ENCODE results near the gene MUSK.
"Not testable (repeated sequence)": the region's sequence is repeated elsewhere in the genome, so short reads cannot be mapped to it uniquely, and the experiment has no call there.

MUSK gene

DNA sequence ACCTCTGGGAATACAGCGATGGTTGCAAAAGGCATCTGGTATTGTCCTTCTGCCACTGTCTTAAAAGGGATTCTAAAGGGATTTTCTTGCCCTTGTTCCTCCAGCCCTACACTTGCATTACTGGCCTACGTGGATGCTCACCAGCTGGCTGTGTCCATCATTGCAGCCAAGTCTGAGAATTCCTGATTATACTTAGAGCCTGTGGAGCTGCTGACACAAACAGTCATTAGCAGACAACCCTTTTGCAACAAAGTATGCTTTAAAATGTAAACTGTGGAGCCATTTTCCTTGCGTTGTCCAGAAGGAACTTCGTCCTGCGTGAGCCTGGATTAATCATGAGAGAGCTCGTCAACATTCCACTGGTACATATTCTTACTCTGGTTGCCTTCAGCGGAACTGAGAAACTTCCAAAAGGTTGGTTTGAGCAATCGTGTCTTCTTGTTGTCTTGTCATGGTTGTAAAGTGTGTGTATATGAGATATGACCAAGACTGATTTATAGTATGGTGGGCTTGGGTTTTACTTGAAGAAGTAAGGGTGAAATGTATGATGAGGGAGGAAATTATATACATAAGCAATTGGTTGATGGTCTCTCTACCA, at the start of gene MUSK:
MUSK (plus strand) TSS at position 222 of the 598 bp plus-strand sequence; CDS start at position 336, 114 bp downstream.
- DNase-seq, result no peak

DNA sequence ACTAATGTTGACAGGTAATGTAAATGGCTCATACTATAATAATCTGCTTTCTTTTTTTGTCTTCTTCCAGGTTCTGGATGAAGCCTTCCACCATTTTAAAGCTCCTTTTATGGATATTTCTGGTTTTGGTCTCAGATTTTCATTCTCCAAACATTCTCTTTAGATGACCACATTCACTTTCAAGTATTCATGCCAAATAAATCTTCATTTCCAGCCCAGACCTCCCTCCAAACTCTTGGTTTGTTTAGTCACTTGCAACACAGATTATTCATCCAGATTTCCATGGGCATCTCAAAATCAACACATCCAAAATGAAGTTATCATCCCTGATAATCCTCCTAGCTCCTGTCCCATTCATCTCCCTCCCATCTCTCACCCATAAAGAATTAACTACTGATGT, 48.8 kb upstream of the MUSK start:
- no peak for DNase-seq

DNA sequence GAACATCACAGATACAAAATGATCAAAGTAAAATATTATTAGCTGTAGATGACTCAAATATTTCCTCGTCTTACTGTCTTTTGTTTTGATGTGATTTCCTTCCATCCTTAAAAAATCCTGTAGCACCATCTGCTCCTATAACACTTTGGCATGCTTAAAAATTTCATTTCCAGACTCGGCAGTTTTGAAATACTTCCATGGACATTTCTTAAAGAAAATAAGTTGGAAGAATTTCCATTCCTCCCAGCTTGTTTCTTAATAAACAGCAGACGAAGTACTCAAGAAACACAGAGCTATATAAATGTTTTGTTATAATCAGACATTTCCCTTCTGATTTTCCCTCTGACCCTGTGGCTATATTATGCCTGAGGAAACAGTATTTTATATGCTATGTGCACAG, 47.9 kb upstream of the MUSK start:
- no peak for DNase-seq

- DNase-seq, result no peak
Observed at GRCh38 chr9:110622368-110622767, 46.2 kb upstream of the MUSK start.

- peak; percentile 26 to 41 for DNase-seq
Observed at GRCh38 chr9:110623462-110624025, 45.0 kb upstream of the MUSK start.

DNA sequence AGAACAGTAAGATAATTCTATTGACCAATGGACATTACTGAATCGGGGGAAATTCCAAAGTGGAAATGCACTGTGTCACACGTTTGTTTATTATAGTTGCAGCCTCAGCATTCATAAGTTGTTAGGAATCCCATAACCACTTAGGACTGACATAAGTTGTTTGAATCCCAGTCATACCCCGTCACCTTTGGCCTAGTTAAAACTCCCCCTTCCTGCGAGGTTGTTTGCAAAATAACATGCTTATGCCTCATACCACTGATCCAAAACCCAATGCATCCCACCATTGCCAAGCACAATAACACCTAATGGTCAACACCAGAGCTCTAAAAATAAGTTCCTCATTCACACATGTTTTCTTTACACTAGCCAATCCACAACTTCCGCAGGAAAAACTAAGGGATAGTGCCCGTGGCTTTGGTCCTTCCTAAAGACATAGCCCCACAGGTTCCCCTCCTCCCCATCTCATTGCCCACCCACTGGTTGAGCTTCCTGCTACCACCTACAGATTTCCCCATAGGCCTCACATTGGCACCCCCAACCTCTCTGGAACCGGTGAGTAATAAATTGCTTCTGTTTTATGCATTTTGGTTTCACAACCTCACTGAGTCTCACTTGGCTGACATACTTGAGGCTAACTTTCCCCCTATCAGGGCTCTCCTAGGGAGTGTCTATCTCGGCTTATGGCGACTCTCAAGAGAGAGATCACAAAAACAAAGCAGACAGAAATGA, 42.3 kb upstream of the MUSK start:
- no peak for DNase-seq

DNA sequence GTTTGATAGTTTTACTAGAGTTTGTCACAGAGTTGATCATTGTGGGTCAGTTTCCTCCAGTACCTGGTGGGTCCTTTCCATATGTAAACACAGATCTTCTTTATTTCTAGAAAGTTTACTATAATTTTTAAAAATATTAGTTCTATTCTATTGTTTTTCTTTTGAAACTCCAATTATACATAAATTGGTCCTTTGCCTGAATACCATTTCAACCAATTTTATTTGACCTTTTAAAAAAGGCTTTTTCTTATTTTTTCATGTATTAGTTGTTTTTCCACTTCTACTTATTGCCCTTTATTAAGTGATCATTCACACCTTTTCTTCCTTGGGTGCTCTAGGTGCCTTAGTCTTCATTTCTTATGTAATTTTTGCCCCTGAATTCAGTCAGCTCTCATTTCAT, 33.0 kb upstream of the MUSK start:
- DNase-seq, result no peak

DNA sequence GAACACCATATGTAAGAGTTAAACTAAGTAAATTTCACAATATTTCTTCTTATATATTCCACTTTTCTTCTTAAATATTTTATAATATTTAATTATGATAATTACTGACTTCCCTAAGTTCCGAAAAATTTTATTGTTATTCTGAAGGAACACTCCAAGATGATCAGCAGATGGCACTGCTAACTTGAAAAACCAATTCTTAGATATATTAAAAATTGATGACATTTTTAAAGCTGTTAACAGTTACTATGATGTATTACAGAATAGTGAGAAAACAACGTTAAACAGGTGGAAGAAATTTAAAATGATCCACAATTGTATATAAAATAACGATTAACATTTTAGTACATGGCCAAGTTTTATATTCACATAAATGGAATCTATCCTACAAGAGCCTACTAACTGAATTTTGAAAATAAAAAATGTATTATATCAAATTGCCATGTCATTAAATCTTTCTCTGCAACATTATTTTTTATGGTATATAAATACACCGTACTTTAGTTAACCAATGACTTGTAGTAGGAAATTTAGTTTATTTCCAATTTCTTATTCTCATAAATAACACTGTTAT, 30.1 kb upstream of the MUSK start:
- peak; percentile 10 to 14 for DNase-seq

DNA sequence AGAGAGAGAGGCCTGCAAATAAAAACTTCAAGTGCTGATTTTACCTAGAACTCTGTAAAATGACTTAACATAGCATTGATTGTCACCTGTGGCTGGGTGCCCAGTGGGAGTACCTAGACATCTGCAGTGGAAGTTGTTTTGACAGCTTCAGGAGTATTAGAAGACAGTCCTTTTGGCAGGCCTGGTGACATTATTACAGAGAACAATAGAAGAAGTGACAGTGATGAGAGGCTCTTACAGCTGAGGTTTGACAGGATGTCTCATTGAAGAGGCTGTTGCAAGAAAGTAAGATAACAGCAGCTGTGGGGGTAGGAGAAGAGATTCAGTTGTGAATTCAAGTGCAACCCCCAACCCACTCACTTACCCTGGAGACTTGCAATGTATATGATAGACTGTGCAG, 27.9 kb upstream of the MUSK start:
- no peak for DNase-seq

GRCh38 chr9:110641293-110641692, 27.3 kb upstream of the MUSK start:
- no peak for DNase-seq

- no peak for DNase-seq
Observed at GRCh38 chr9:110648696-110649095, 19.9 kb upstream of the MUSK start.

GRCh38 chr9:110650261-110650660, 18.3 kb upstream of the MUSK start:
- DNase-seq, result no peak

DNA sequence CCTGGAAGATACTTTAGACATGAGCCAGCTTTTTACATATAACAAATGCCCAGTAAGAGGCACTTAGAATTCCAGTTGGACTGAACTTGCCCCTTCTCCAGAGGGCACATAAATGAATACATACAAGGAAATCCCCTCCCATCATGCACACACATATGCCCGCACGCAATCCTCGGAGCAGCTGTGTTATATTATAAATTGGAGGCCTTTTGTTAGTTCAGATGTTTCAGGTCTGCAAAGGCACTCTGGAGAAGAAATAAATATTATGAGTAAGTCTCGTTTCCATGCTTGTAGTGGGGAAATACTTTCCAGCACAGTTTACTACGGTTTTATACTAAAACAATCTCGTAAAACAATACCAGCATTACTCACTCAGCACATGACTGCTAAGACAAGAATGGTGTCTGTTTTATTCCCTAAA, 17.6 kb upstream of the MUSK start:
- DNase-seq, result no peak

- no peak for DNase-seq
Observed at GRCh38 chr9:110655754-110656641, 12.6 kb upstream of the MUSK start.

- DNase-seq, result no peak
Observed at GRCh38 chr9:110659891-110660541, 8.6 kb upstream of the MUSK start.

DNA sequence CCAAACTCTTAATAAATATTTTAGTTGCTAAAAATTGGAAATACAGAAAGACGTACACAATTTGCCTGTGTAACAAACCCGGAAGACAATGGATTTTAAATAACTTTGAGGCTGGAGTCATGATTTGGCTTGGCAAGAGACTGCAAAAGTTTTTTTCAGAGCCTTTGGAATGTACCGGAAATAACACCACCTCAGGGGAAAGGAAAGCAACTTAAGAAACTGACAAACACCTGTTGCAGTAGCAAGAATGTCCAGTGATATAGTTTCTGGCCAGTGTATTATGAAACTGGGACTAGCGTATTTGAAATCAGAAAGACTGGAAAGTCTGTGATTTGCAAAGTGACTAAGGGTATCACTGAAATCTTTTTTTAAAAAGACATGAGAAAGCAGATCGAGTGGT, 842 bp downstream of the MUSK start:
- DNase-seq, result no peak

DNA sequence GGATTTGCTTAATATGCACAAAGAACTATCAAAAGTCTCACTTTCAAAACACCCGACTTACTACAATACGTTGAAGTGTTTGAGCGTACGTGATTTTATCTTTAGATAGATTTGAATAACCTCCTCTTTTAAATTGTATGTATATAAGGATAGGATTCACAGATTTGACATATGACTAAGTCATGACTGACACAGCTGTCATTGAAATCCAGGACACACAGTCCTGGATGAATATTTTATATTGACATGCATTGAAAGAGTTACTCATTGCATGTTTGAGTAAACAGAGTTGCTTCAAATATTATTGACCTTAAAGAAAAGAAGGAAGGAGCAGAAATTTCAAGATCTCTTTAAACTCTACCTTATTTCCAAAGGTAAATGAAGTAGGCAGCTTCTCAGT, 3.3 kb downstream of the MUSK start:
- DNase-seq, result no peak

DNA sequence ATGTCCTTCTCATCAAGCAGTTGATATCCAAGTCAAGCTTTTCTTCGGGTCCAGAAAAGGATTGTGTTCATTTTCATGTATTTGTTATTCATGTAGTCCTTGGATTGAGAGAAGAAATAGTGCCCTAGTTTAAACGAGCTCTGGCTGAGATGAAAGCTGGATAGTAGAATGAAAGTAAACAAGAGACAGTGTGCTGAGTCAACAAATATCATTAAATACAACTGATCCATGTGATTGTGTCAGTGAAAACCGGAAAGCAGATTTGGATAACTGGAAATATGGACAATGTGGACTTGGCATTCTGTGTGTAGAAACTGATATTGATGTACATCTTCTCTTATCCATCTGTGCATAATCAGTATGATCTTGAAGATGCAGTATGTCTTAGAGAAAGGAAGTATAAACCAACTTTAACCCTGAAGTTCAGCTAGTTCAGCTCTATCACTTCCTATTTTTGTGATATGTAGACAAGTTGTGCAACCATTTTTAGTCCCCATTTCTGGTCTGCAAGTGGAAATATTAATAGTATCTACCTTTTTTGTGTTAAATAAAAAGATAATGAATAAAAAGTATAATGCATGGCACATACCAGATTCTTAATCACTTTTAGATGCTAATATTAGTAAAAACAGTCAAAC, 4.4 kb downstream of the MUSK start:
- DNase-seq, result no peak

GRCh38 chr9:110687497-110687896, 18.9 kb downstream of the MUSK start:
- DNase-seq, result no peak

DNA sequence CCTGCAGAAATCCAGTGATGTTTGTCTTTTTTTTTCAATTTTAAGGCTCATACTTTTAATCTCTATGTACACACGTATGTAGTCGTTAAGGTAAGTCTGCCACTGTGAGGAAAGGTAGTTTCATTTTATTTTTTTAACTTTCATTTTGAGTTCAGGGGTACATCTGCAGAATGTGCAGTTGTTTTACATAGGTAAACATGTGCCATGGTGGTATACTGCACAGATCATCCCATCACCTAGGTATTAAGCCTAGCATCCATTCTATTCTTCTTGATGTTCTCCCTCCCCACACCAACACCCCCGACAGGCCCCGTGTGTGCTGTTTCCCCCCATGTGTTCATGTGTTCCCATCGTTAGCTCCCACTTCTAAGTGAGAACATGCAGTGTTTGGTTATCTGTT, 19.7 kb downstream of the MUSK start:
- DNase-seq, result no peak

DNA sequence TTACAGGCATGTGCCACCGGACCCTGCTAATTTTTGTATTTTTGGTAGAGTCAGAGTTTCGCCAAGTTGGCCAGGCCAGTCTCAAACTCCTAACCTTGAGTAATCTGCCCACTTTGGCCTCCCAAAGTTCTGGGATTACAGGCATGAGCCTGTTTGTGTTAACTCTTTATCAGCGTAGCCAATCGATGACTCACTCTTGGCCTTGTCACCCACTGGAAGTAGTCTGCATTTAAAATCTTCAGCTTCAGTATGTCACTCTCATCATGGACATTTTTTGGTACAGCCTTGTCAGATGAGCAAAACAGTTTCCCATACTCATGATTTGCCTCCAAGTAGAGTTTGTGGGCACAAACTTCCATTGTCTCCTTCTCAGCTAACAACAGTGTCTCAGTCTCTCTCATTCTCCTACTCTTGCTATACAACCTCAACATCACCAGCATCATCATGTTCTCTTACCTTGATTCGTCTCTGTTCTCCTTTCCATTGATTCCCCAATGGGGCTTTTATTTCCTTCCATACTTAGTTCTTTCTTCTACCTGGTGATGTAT, 22.5 kb downstream of the MUSK start:
- DNase-seq, result no peak

- DNase-seq, result not testable (repeated sequence)
Observed at GRCh38 chr9:110695846-110696245, 27.3 kb downstream of the MUSK start.

All from AML-193 (cell line).